Hypothalamus (tissue), 51 donors: ENCODE measurements around the gene FGF21.
"Not testable (repeated sequence)": the region's sequence is repeated elsewhere in the genome, so short reads cannot be mapped to it uniquely, and the experiment has no call there.

Experiments
- DNase-seq, 51 donors: peaks; one replicate each; lab custom pipeline; 2025; lab: John Stamatoyannopoulos, UW

The FGF21 gene

GRCh38 chr19:48755084-48755641 lies at the start of gene FGF21:
Gene FGF21 (plus strand): TSS chr19:48755524. CDS start chr19:48756237, 713 bp downstream.
- no peak for DNase-seq

- no peak for DNase-seq
Observed at GRCh38 chr19:48708471-48708870, 46.9 kb upstream of the FGF21 start.

GRCh38 chr19:48711106-48711662 lies 44.1 kb upstream of the FGF21 start:
- no peak for DNase-seq

- DNase-seq = peak in 3 of 51 donors; percentile 8 to 31 (median 12)
Observed at GRCh38 chr19:48713041-48713863, 42.1 kb upstream of the FGF21 start.

GRCh38 chr19:48713864-48714755 lies 41.2 kb upstream of the FGF21 start:
- peak; percentile 53 to 99 (median 98) for DNase-seq

GRCh38 chr19:48714759-48715675 lies 40.3 kb upstream of the FGF21 start:
- peak in 2 of 51 donors; percentile 9 to 12 for DNase-seq

- DNase-seq = no peak
Observed at GRCh38 chr19:48715681-48716171, 39.6 kb upstream of the FGF21 start.

- DNase-seq = peak in 40 of 51 donors; percentile 8 to 75 (median 48)
Observed at GRCh38 chr19:48716562-48717291, 38.6 kb upstream of the FGF21 start.

- DNase-seq = not testable (repeated sequence)
Observed at GRCh38 chr19:48718106-48718505, 37.2 kb upstream of the FGF21 start.

- DNase-seq = no peak
Observed at GRCh38 chr19:48718711-48719231, 36.6 kb upstream of the FGF21 start.

- no peak for DNase-seq
Observed at GRCh38 chr19:48719263-48720171, 35.8 kb upstream of the FGF21 start, which contains the start of gene MAMSTR. Gene MAMSTR (minus strand): TSS chr19:48719725. CDS start chr19:48719031, 694 bp downstream.

GRCh38 chr19:48720251-48720612 lies 35.1 kb upstream of the FGF21 start:
- DNase-seq = no peak

- peak; percentile 60 to 100 (median 97) for DNase-seq
Observed at GRCh38 chr19:48720613-48721296, 34.6 kb upstream of the FGF21 start.

- no peak for DNase-seq
Observed at GRCh38 chr19:48722196-48722708, 33.1 kb upstream of the FGF21 start.

- DNase-seq = peak in 6 of 51 donors; percentile 13 to 62 (median 16)
Observed at GRCh38 chr19:48724796-48725753, 30.2 kb upstream of the FGF21 start.
